ENCODE data around the gene CMPK1. TPM values are rescaled to one million over a fixed set of nuclear protein-coding genes. Genes with fewer than 3 reads are reported as not detected.

The CMPK1 gene
- total and polyA plus RNA-seq, 2 of the 8 experiments (the other 6 are each of a cell fraction or from before 2014, with no cell fraction given): 6.0 to 36.9 TPM

DNA sequence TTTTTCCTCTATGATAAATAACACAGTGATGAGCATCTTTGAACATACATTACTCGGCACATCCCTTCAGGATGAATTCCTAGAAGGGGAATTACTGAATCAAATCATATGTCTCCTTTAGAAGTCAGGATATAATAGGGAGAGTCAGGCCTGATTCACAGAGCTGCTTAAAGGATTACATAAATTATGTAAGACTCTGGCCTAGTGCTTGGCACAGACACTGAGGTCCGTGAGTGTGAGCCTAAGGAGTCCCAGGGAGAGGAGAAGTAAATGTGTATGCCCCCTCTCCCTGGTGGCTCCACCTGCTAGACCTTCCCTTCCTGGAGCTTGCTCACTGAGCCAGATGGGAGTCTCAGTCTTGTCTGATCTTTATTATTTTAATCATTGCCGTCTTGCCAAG is 73.9 kb downstream of the CMPK1 start:
- Histone ChIP-seq H3K27me3 (replicated peaks in 1 of 4; ENCODE audit: control insufficient read depth in 3 of 4, extremely low read depth in 1 of 4, insufficient read depth in 3 of 4, low read length in 3 of 4) (peaks cover 0 to 8% (median 1%) of the 10 kb centered on the region in 4 experiments; a peak in 4 of 7 replicates), H2AFZ (ENCODE audit: low read length) (no peak overlapping the region), H3K79me2 (ENCODE audit: control insufficient read depth in 1 of 2, insufficient read depth in 2 of 2, low read length in 2 of 2) (no peaks in the 10 kb centered on the region), H3K36me3 (ENCODE audit: control insufficient read depth in 2 of 4, insufficient read depth in 4 of 4, low read length in 3 of 4) (no peaks in the 10 kb centered on the region), H3K9me3 (ENCODE audit: insufficient read depth in 2 of 2, low read depth in 1 of 2, low read length in 1 of 2) (no peaks in the 10 kb centered on the region), H3K9ac (replicated peaks in 1 of 4; ENCODE audit: extremely low read depth in 1 of 4, low read depth in 3 of 4, low read length in 3 of 4) (no peak overlapping the region), H2AK5ac (ENCODE audit: low read depth, low read length) (no peak overlapping the region), H2BK5ac (ENCODE audit: low read depth, low read length) (no peak overlapping the region), H4K20me1 (replicated peaks in 1 of 2; ENCODE audit: control insufficient read depth in 1 of 2, insufficient read depth in 2 of 2, low read length in 2 of 2) (no peaks in the 10 kb centered on the region), H3K18ac (ENCODE audit: extremely low read depth, low read length) (no peak overlapping the region), H4K5ac (ENCODE audit: insufficient read length, low read depth, low read length) (no peak overlapping the region), H2BK12ac (ENCODE audit: low read depth, low read length) (no peak overlapping the region), H2BK120ac (replicated peaks; ENCODE audit: low read depth, low read length) (no peak overlapping the region), H2BK15ac (ENCODE audit: low read length) (no peak overlapping the region), H3K4ac (replicated peaks; ENCODE audit: insufficient read length, low read depth, low read length) (no peak overlapping the region), H3K14ac (ENCODE audit: insufficient read length) (no peak overlapping the region), H3K23me2 (ENCODE audit: low read depth, low read length) (no peaks in the 10 kb centered on the region), H3K23ac (ENCODE audit: insufficient read length) (no peak overlapping the region), H3K79me1 (ENCODE audit: low read depth, low read length) (no peaks in the 10 kb centered on the region), H3K56ac (replicated peaks; ENCODE audit: insufficient read length, low read depth, low read length) (no peak overlapping the region), H3K4me3 (ENCODE audit: extremely low read depth in 1 of 4, insufficient read depth in 2 of 4, low read depth in 3 of 4, low read length in 4 of 4) (no peak overlapping the region), H4K91ac (replicated peaks; ENCODE audit: insufficient read length, low read length) (no peak overlapping the region), H3K4me2 (ENCODE audit: insufficient read depth in 1 of 2, low read depth in 2 of 2, low read length in 2 of 2) (no peak overlapping the region), H3K4me1 (replicated peaks in 1 of 4; ENCODE audit: control insufficient read depth in 3 of 4, insufficient read depth in 4 of 4, low read length in 3 of 4) (no peaks in the 10 kb centered on the region; a peak in 1 of 7 replicates), H4K8ac (ENCODE audit: extremely low read depth, insufficient read depth, low read length) (no peak overlapping the region), H3K27ac (ENCODE audit: low read depth, low read length) (no peak overlapping the region), H2BK20ac (ENCODE audit: low read length) (no peak overlapping the region)
- 76% methylated on average over 3 of the region's 3 CpGs; no CpG with 5 or more reads in 1 of the 2 experiments for WGBS, 2 experiments (ENCODE audit: extremely low coverage in 1 of 2, insufficient coverage in 1 of 2, insufficient read length in 1 of 2, insufficient replicate concordance in 2 of 2, low coverage in 1 of 2, low lambda C conversion rate in 2 of 2, missing lambda C conversion rate in 1 of 2)
- ChIA-PET CTCF (ENCODE audit: partially characterized antibody) (interaction anchor here (0.9 to 3.8 kb wide), 9 partner anchors 10 to 319 kb away, joined by 3 to 41 read pairs (median 4); partner anchors contain the start of gene FOXD2), POLR2A (ENCODE audit: partially characterized antibody) (no interaction called here)
- FAIRE-seq (no peak), DNase-seq (ENCODE audit: low read depth in 1 of 2, low spot score in 2 of 2) (no peak)
- TF ChIP-seq CHD2 (IDR thresholded peaks at IDR 0.05; ENCODE audit: low read length) (no peak), ATF2 (IDR thresholded peaks at IDR 0.05; ENCODE audit: low read length) (no peak), EGR1 (IDR thresholded peaks at IDR 0.05; ENCODE audit: borderline replicate concordance, low read depth, low read length) (no peak), SP2 (IDR thresholded peaks at IDR 0.05; ENCODE audit: low read length) (no peak), CREB1 (IDR thresholded peaks at IDR 0.05) (no peak), JUND (IDR thresholded peaks at IDR 0.05; ENCODE audit: low read length) (no peak), RNF2 (IDR thresholded peaks at IDR 0.05; ENCODE audit: borderline replicate concordance, low read depth, low read length, missing control alignments, poor library complexity, severe bottlenecking) (no peak), NRF1 (IDR thresholded peaks at IDR 0.05; ENCODE audit: low read depth, low read length) (no peak), RAD21 (IDR thresholded peaks at IDR 0.05 in 1 of 2, conservative IDR thresholded peaks at IDR 0.05 in 1 of 2; ENCODE audit: low read depth in 2 of 2, low read length in 2 of 2) (no peak), HDAC2 (IDR thresholded peaks at IDR 0.05; ENCODE audit: borderline replicate concordance in 1 of 2, low read depth in 2 of 2, low read length in 2 of 2) (no peak), SP4 (IDR thresholded peaks at IDR 0.05; ENCODE audit: low read length) (no peak), EP300 (IDR thresholded peaks at IDR 0.05; ENCODE audit: borderline replicate concordance in 1 of 2, low read depth in 2 of 2, low read length in 2 of 2) (no peak)
